Right renal pelvis (tissue), 4 donors: ENCODE measurements around the gene PSMB11. TPM values are rescaled to one million over a fixed set of nuclear protein-coding genes. Genes with fewer than 3 reads are reported as not detected.

Experiments used
- DNase-seq, 4 donors: peaks; one replicate each; pipeline ENCODE4 v3.0.0-alpha.2; 2013; ENCODE audit warnings: low read depth in 4 of 4, low spot score in 3 of 4, missing footprints in 1 of 4
- polyA plus RNA-seq, 4 donors: library from polyadenylated mRNA; unstranded; fragments of 120-200 nt; gene quantifications; one replicate each; pipeline ENCODE4 v1.2.1, GENCODE V29; 2013; ENCODE audit not compliant: insufficient read length in 4 of 4

PSMB11 gene
- polyA plus RNA-seq, 4 donors = 0.09 TPM; not detected in 3

DNA sequence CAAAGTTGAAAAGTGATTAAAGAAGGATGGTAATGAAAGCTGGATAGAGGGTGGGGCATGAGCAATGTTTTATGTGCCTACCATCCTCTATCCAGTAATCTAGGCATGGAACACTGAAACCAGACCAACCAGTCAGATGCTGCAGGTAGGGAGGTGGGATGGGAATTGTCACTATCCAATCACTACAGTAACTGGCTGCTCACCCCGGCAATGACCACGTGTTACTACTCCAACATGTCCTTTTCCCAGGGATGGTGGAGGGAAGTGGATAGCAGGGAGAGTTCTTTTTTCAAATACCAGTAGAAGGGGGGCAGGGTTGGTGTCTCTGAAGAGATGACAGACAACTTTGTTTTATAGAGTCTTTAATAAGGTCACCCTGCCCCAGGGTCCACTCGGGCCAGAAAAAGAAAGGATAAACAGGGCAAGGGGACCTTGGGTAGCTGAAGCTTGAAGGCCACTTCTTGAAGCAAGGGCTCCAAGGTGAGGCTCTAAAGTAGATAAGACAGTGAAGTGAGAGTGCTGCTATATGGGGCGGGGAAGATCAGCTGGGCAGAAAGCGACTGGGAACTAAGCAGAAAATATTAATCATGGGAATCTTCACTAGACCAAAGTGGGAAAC is 30.0 kb downstream of the PSMB11 start:
- DNase-seq = no peak

GRCh38 chr14:23074906-23075305 is 32.9 kb downstream of the PSMB11 start:
- DNase-seq = no peak

GRCh38 chr14:23076785-23077408 is 34.9 kb downstream of the PSMB11 start:
- no peak for DNase-seq

DNA sequence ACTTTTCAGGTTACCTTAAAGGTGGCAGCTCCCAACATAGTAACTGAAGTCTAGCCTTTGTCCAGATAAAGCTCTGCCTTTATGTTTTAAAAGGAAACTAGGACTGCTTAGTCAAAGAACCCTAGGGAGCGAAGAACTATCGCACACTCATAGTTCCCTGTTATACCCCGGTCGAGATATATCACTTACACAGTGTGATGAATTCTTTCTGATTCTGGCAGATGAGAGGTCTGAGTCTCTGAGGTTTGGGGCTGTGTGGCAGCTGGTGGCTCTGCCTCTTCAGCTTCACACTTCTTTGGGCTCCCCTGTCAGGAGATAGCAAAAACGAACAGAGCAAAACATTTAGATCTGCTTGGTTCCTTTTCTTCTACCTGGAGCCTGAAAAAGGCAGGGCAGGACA is 36.0 kb downstream of the PSMB11 start:
- DNase-seq = no peak

GRCh38 chr14:23078692-23079116 is 36.7 kb downstream of the PSMB11 start:
- no peak for DNase-seq

GRCh38 chr14:23079716-23080115 is 37.7 kb downstream of the PSMB11 start:
- no peak for DNase-seq

DNA sequence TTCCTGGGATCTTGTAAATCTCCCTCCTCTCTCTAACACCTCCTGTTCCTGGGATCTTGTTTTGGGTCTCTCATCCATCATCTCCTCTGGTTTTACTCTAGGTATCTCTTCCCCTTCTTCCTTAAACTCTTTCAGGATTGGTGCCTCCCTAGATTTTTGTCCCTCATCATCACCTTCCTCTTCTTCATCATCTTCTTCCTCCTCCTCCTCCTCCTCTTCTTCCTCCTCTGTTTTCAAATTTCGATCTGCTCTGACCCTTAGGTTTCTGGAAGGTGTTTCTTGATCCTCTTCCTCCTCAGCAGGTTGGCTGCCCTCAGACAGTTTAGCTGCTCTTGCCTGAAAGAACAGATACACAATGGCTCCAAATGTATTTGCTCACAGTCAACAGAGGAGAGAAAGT is 38.5 kb downstream of the PSMB11 start:
- no peak for DNase-seq

DNA sequence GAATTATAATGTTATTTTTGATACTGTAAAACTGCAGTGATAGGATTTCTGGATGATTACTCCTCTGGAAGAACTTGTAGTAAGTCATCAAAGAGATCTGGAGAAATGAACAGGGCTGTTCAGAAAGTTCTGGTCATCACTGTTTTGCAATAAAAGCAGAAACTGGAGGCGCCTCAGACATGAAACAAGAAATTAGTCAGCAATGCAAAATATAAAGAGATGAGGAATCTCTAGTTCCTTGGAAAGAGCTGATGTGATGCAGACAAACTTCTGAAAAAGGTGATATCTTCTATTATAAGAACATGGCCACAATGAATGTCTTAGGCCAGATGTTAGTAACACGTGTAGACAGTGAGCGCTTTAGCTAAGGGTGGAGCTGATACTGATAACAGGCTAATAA is 43.4 kb downstream of the PSMB11 start:
- DNase-seq = no peak

DNA sequence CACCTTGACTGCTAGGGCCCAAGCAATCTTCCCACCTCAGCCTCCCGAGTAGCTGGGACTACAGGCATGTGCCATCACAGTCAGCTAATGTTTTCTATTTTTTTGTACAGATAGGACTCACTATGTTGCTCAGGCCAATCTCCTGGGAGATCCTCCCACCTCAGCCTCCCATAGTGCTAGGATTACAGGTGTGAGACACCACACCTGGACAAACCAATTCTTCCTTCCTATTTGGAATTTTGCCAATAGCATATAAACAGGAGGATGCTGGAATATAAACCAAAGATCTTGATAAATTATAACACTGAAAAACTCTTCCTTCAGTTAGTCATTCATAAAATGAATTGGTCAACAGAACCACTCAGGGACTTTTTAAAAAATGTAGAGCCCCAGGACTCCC is 44.6 kb downstream of the PSMB11 start:
- no peak for DNase-seq

GRCh38 chr14:23089498-23090253 is 47.7 kb downstream of the PSMB11 start:
- DNase-seq = no peak

DNA sequence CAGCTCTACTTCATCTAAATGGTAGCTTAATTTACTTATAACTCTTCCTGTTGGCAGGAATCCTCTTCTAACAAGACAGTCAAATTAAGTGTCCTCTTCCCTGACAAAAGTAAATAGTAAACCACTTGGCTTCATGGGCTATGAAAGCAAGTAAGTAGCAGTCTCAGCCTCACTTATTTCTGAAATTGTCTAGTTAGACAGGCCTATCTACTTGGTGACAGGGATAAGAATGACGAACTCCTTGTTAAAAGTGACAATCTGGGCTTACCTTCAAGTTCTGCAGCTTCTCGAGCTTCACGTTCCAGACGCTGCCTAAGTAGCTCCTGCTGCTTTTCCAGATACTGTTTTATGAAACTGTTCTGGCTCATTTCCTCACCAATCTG is 48.2 kb downstream of the PSMB11 start:
- DNase-seq = no peak

DNA sequence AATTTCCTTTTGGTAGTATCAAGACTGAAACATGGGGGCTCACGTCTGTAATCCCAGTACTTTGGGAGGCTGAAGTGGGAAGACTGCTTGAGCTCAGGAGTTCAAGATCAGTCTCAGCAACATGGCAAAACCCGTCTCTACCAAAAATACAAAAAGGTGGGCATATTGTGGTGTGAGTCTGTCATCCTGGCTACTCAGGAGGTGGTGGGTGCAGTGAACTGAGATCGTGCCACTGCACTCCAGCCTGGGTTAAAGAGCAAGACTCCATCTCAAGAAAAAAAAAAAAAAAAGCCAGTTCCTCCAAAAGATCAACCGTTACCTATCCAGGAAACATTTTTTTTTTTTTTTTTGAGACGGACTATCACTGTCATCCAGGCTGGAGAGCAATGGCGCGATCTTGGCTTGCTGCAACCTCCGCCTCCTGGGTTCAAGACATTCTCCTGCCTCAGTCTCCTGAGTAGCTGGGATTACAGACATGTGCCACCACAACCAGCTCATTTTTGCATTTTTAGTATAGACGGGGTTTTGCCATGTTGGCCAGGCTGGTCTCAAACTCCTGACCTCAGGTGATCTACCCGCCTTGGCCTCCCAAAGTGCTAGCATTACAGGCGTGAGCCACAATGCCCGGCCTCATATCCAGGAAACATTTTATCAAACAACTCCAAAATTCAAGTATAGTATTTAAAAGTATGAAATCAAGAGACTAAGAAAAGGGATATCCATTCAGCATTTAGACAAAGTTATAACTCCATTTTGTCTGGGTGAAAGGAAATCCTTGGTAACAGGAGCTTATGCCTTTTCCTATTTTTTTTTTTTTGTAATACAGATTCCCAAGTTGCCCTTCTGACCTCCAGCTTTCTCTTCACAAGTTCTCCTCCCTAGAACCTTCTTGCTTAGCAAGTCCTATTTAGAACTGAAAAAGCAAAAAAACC is 49.5 kb downstream of the PSMB11 start:
- DNase-seq = no peak

GRCh38 chr14:23093104-23093503 is 51.1 kb downstream of the PSMB11 start:
- DNase-seq = no peak

- DNase-seq = no peak
Measured at GRCh38 chr14:23093526-23093925, 51.5 kb downstream of the PSMB11 start.

Other genes starting within 250 kb of the PSMB11 start
- gene SLC7A7, start 226.8 kb upstream of the PSMB11 start, polyA plus RNA-seq = 100 to 1,000 TPM in 3 of 4 donors, 10 to 100 TPM in 1; 95.3 to 132 (median 105) TPM
- gene MRPL52, start 212.3 kb upstream of the PSMB11 start, polyA plus RNA-seq = 10 to 100 TPM; 73.5 to 91.2 (median 79.6) TPM
- 100 to 1,000 TPM; 147 to 172 (median 165) TPM for gene MMP14, start 205.6 kb upstream of the PSMB11 start, polyA plus RNA-seq
- 100 to 1,000 TPM in 1 of 4 donors, 10 to 100 TPM in 3; 83.8 to 104 (median 90.0) TPM for gene LRP10, start 170.5 kb upstream of the PSMB11 start, polyA plus RNA-seq
- gene REM2, start 159.0 kb upstream of the PSMB11 start, polyA plus RNA-seq = 1 to 10 TPM; 1.1 to 1.7 (median 1.3) TPM
- 100 to 1,000 TPM; 114 to 126 (median 122) TPM for gene RBM23, start 123.1 kb upstream of the PSMB11 start, polyA plus RNA-seq
- 100 to 1,000 TPM; 134 to 151 (median 144) TPM for gene PRMT5, start 112.8 kb upstream of the PSMB11 start, polyA plus RNA-seq
- gene HAUS4, start 85.1 kb upstream of the PSMB11 start, polyA plus RNA-seq = 10 to 100 TPM; 50.3 to 57.8 (median 52.7) TPM
- gene AJUBA, start 59.7 kb upstream of the PSMB11 start, polyA plus RNA-seq = 10 to 100 TPM; 72.6 to 92.4 (median 81.5) TPM
- gene C14orf93, start 32.1 kb upstream of the PSMB11 start, polyA plus RNA-seq = 10 to 100 TPM; 16.9 to 20.4 (median 18.8) TPM
- 100 to 1,000 TPM; 188 to 243 (median 217) TPM for gene PSMB5, start 7.3 kb upstream of the PSMB11 start, polyA plus RNA-seq
- gene CDH24, start 15.3 kb downstream of the PSMB11 start, polyA plus RNA-seq = 10 to 100 TPM; 20.4 to 24.9 (median 21.1) TPM
- gene ACIN1, start 52.9 kb downstream of the PSMB11 start, polyA plus RNA-seq = 100 to 1,000 TPM; 218 to 267 (median 225) TPM
- 10 to 100 TPM; 79.9 to 87.9 (median 84.4) TPM for gene C14orf119, start 53.3 kb downstream of the PSMB11 start, polyA plus RNA-seq
- under 1 TPM in 1 of 4 donors, not detected in 3; 0.04 TPM for gene CIROP, start 62.8 kb downstream of the PSMB11 start, polyA plus RNA-seq
- under 1 TPM in 3 of 4 donors, not detected in 1; 0.13 to 0.32 (median 0.18) TPM for gene CEBPE, start 77.0 kb downstream of the PSMB11 start, polyA plus RNA-seq
- gene SLC7A8, start 141.4 kb downstream of the PSMB11 start, polyA plus RNA-seq = 100 to 1,000 TPM in 1 of 4 donors, 10 to 100 TPM in 3; 88.7 to 100 (median 95.3) TPM
- gene RNF212B, start 195.7 kb downstream of the PSMB11 start, polyA plus RNA-seq = 1 to 10 TPM; 1.1 to 1.8 (median 1.5) TPM
- 10 to 100 TPM; 27.5 to 30.6 (median 28.2) TPM for gene HOMEZ, start 243.9 kb downstream of the PSMB11 start, polyA plus RNA-seq